PC-3 (cell line): ENCODE data around the gene RCSD1. TPM values are rescaled to one million over a fixed set of nuclear protein-coding genes. Genes with fewer than 3 reads are reported as not detected.
A peak's percentile ranks its signal among the peaks of the same experiment; 100 is the strongest.

ENCODE experiments used
- ATAC-seq: fragments of 200-7000 bp; cut with Tn5 transposase; 2 replicates; pipeline ENCODE4 v1.9.1; 2020; ENCODE audit warnings: mild to moderate bottlenecking, moderate library complexity
- BruUV-seq: library from RNA; stranded (reverse); fragments of 400-500 nt; replicated peaks from 2 replicates; lab custom pipeline; 2021; lab: Mats Ljungman, UMichigan
- CTCF ChIA-PET: fragments of 300-600 bp; sonication (Branson Sonifier 250); formaldehyde crosslinking; loops from one replicate; lab custom pipeline; 2022; ENCODE audit warnings: antibody characterized with exemption; lab: Charles Lee
- POLR2A ChIA-PET: fragments of 300-600 bp; sonication (Branson Sonifier 250); formaldehyde crosslinking; loops from one replicate; lab custom pipeline; 2022; ENCODE audit warnings: antibody characterized with exemption; ENCODE audit not compliant: unreplicated experiment; lab: Charles Lee
- DNase-seq: peaks from one replicate; pipeline ENCODE4 v3.0.0-alpha.2; 2015
- H2AFZ ChIP-seq: fragments of 300-600 bp; sonication (generic); 2 replicates; pipeline ENCODE4 v1.6.0; 2016; ENCODE audit warnings: antibody characterized with exemption, low read length
- H3F3A ChIP-seq: fragments of 300-600 bp; sonication (generic); one replicate; pipeline ENCODE4 v1.6.0; 2017; ENCODE audit warnings: antibody characterized with exemption, low read length, control low read depth, mild to moderate bottlenecking; ENCODE audit not compliant: unreplicated experiment
- H3K27ac ChIP-seq: fragments of 300-600 bp; sonication (generic); 2 replicates; pipeline ENCODE4 v1.5.1; 2016; ENCODE audit warnings: mild to moderate bottlenecking, low read length
- H3K27me3 ChIP-seq: fragments of 300-600 bp; sonication (generic); 2 replicates; pipeline ENCODE4 v1.6.1; 2016; ENCODE audit warnings: low read length, mixed read lengths
- H3K36me3 ChIP-seq: fragments of 300-600 bp; sonication (generic); 2 replicates; pipeline ENCODE4 v1.6.1; 2016; ENCODE audit warnings: low read depth, mixed run types, low read length, mixed read lengths
- H3K4me1 ChIP-seq: fragments of 300-600 bp; sonication (generic); 2 replicates; pipeline ENCODE4 v1.5.1; 2016; ENCODE audit warnings: low read length; ENCODE audit not compliant: insufficient read depth
- H3K4me2 ChIP-seq: fragments of 300-600 bp; sonication (generic); 2 replicates; pipeline ENCODE4 v1.6.0; 2016; ENCODE audit warnings: low read length
- H3K4me3 ChIP-seq: fragments of 300-600 bp; sonication (generic); 2 replicates; pipeline ENCODE4 v1.5.1; 2016; ENCODE audit warnings: mild to moderate bottlenecking, low read length, mixed read lengths
- H3K79me2 ChIP-seq: fragments of 300-600 bp; sonication (generic); 2 replicates; pipeline ENCODE4 v1.6.1; 2017; ENCODE audit warnings: low read length, mixed read lengths
- H3K9ac ChIP-seq: fragments of 300-600 bp; sonication (generic); 2 replicates; pipeline ENCODE4 v1.6.0; 2016; ENCODE audit warnings: mild to moderate bottlenecking, low read length
- H3K9me2 ChIP-seq: fragments of 300-600 bp; sonication (generic); replicated peaks from 2 replicates; pipeline ENCODE4 v1.6.1; 2016; ENCODE audit warnings: mixed run types, low read length, mixed read lengths
- H3K9me3 ChIP-seq: fragments of 300-600 bp; sonication (generic); 2 replicates; pipeline ENCODE4 v1.6.1; 2016; ENCODE audit warnings: low read length, mixed read lengths
- H4K20me1 ChIP-seq: fragments of 300-600 bp; sonication (generic); 2 replicates; pipeline ENCODE4 v1.6.1; 2016; ENCODE audit warnings: low read length, mixed read lengths
- EZH2 ChIP-seq: fragments of 300-600 bp; sonication (generic); IDR thresholded peaks from one replicate; pipeline ENCODE4 v1.6.1; 2017; ENCODE audit warnings: antibody characterized with exemption, mild to moderate bottlenecking, low read length; ENCODE audit not compliant: unreplicated experiment
- EZH2phosphoT487 ChIP-seq: fragments of 300-600 bp; sonication (generic); IDR thresholded peaks from 2 replicates; pipeline ENCODE4 v1.6.1; 2018; ENCODE audit warnings: mild to moderate bottlenecking, antibody characterized with exemption, low read length, borderline replicate concordance
- intact Hi-C: fragments of 100-400 bp; cut with micrococcal nuclease; formaldehyde crosslinking; loops from 2 replicates; pipeline ENCODE4 v1.9.0; 2023
- total RNA-seq: library from RNA; depleted of rRNA; stranded (reverse); fragments of >200 nt; gene quantifications from 2 replicates; pipeline ENCODE4 v1.2.3, GENCODE V29; 2014
- TF ChIP-seq, protein P1 (sequence below): fragments of 300-600 bp; sonication (generic); conservative IDR thresholded peaks from 2 replicates; pipeline ENCODE4 v1.5.1; 2017; ENCODE audit warnings: antibody characterized with exemption, low read depth, mild to moderate bottlenecking, low read length

Gene RCSD1
- total RNA-seq, 1 experiment from 2014 or later: not detected

GRCh38 chr1:167720965-167721616, 91.1 kb downstream of the RCSD1 start:
- TSS peak; percentile 91 for BruUV-seq
- intact Hi-C loops: loop anchor here (1.0 kb wide), 3 partner anchors 82 to 361 kb away; partner anchors contain the start of gene DCAF6
- Histone ChIP-seq H3K4me2 (peak overlapping the region; percentile 87), H3K27ac (peak overlapping the region; percentile 17; the same call in 1 of the 2 replicates), H3K9me2 (no peaks in the 10 kb centered on the region), H2AFZ (peak overlapping the region; percentile 98), H3K4me3 (peak overlapping the region; percentile 76), H3F3A (no peaks in the 10 kb centered on the region), H4K20me1 (peaks cover 24% of the 10 kb centered on the region), H3K36me3 (no peaks in the 10 kb centered on the region), H3K4me1 (peaks cover 24% of the 10 kb centered on the region), H3K27me3 (no peaks in the 10 kb centered on the region), H3K79me2 (peaks cover 39% of the 10 kb centered on the region), H3K9me3 (no peaks in the 10 kb centered on the region), H3K9ac (peak overlapping the region; percentile 83)
- CTCF ChIA-PET: no interaction called here
- TF ChIP-seq, protein P1, sequence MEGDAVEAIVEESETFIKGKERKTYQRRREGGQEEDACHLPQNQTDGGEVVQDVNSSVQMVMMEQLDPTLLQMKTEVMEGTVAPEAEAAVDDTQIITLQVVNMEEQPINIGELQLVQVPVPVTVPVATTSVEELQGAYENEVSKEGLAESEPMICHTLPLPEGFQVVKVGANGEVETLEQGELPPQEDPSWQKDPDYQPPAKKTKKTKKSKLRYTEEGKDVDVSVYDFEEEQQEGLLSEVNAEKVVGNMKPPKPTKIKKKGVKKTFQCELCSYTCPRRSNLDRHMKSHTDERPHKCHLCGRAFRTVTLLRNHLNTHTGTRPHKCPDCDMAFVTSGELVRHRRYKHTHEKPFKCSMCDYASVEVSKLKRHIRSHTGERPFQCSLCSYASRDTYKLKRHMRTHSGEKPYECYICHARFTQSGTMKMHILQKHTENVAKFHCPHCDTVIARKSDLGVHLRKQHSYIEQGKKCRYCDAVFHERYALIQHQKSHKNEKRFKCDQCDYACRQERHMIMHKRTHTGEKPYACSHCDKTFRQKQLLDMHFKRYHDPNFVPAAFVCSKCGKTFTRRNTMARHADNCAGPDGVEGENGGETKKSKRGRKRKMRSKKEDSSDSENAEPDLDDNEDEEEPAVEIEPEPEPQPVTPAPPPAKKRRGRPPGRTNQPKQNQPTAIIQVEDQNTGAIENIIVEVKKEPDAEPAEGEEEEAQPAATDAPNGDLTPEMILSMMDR: peak; percentile 87
- TF ChIP-seq EZH2phosphoT487 (no peak), EZH2 (no peak)
- peak; percentile 68 for DNase-seq
- ATAC-seq: peak; percentile 41
- POLR2A ChIA-PET: interaction anchor here (0.6 kb wide), 1 partner anchor 11 kb away, joined by 3 read pairs; no protein-coding TSS in a partner anchor

DNA sequence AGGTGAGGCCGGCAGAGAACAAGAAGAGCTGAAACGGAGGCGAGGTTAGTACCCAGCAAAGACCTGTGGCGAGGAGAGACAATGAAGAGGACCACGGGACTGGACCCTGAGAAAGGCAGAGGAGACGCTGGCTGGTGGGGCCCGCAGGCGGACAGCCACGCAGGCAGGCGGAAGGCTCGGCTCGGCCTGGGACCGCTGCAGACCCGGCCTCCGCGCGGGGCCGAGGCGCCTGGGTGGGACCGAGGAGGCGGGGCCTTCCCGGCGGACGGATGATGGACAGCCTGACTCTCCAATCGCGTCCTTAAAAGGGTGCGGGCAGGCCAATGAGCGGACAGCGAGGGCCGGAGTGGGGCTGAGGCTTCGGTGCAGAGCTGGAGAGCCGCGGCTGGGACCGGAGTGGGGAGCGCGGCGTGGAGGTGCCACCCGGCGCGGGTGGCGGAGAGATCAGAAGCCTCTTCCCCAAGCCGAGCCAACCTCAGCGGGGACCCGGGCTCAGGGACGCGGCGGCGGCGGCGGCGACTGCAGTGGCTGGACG, 91.7 kb downstream of the RCSD1 start, which contains the start of gene MPZL1:
Gene MPZL1 (plus strand): TSS at position 366 of the 535 bp plus-strand sequence. CDS start 170 bp downstream, outside the sequence.
- POLR2A ChIA-PET: interaction anchor here (0.6 kb wide), 1 partner anchor 11 kb away, joined by 3 read pairs; no protein-coding TSS in a partner anchor
- Histone ChIP-seq H3K27ac (peak within 1 kb of the TSS; percentile 35), H3K4me2 (peak within 1 kb of the TSS; percentile 87), H3K4me3 (peak within 1 kb of the TSS; percentile 76), H3K9me3 (no peaks in the 10 kb centered on the region), H3K4me1 (peaks cover 24% of the 10 kb centered on the region), H2AFZ (peak within 1 kb of the TSS; percentile 98), H3K36me3 (no peaks in the 10 kb centered on the region), H4K20me1 (peaks cover 29% of the 10 kb centered on the region), H3K27me3 (no peaks in the 10 kb centered on the region), H3K9me2 (no peaks in the 10 kb centered on the region), H3K9ac (peak within 1 kb of the TSS; percentile 83), H3K79me2 (peaks cover 45% of the 10 kb centered on the region), H3F3A (no peaks in the 10 kb centered on the region)
- ATAC-seq (peak; percentile 94), DNase-seq (peak; percentile 98)
- CTCF ChIA-PET: no interaction called here
- intact Hi-C loops: loop anchor here (1.0 kb wide), 3 partner anchors 82 to 361 kb away; partner anchors contain the start of gene DCAF6
- TF ChIP-seq, protein P1: no peak
- TF ChIP-seq EZH2: no peak
- TF ChIP-seq EZH2phosphoT487: no peak
- BruUV-seq: no TSS peak
